Ishikawa (cell line): ENCODE measurements around the gene CCDC69.

Experiments
- CEBPB ChIP-seq: IDR thresholded peaks from 2 replicates; pipeline ENCODE4 v1.6.1; 2012
- CREB1 ChIP-seq: IDR thresholded peaks from 2 replicates; pipeline ENCODE4 v1.6.1; 2012; ENCODE audit warnings: low read depth
- EGR1 ChIP-seq: IDR thresholded peaks from 2 replicates; pipeline ENCODE4 v1.6.1; 2012
- EP300 ChIP-seq: IDR thresholded peaks from 2 replicates; pipeline ENCODE4 v1.6.1; 2012; ENCODE audit warnings: borderline replicate concordance
- FOXM1 ChIP-seq: IDR thresholded peaks from 2 replicates; pipeline ENCODE4 v1.6.1; 2012; ENCODE audit warnings: low read depth, borderline replicate concordance
- NFIC ChIP-seq: IDR thresholded peaks from 2 replicates; pipeline ENCODE4 v1.6.1; 2012
- RAD21 ChIP-seq: IDR thresholded peaks from 2 replicates; pipeline ENCODE4 v1.6.1; 2012; ENCODE audit warnings: low read depth
- TAF1 ChIP-seq: IDR thresholded peaks from 2 replicates; pipeline ENCODE4 v1.6.1; 2012; ENCODE audit warnings: low read depth, mild to moderate bottlenecking
- TCF12 ChIP-seq: IDR thresholded peaks from 2 replicates; pipeline ENCODE4 v1.6.1; 2012; ENCODE audit warnings: low read depth
- TEAD4 ChIP-seq: IDR thresholded peaks from 2 replicates; pipeline ENCODE4 v1.6.1; 2012
- YY1 ChIP-seq: IDR thresholded peaks from 2 replicates; pipeline ENCODE4 v1.6.1; 2012; ENCODE audit warnings: low read depth
- ZBTB7A ChIP-seq: IDR thresholded peaks from 2 replicates; pipeline ENCODE4 v1.6.1; 2012; ENCODE audit warnings: low read depth
- TF ChIP-seq, protein P1 (sequence below): IDR thresholded peaks from 2 replicates; pipeline ENCODE4 v1.6.1; 2012
- TF ChIP-seq, protein P2 (sequence below): IDR thresholded peaks from 2 replicates; pipeline ENCODE4 v1.6.1; 2012
- TF ChIP-seq, protein P3 (sequence below): IDR thresholded peaks from 2 replicates; pipeline ENCODE4 v1.6.1; 2012; ENCODE audit warnings: low read depth, mild to moderate bottlenecking

Gene CCDC69

DNA sequence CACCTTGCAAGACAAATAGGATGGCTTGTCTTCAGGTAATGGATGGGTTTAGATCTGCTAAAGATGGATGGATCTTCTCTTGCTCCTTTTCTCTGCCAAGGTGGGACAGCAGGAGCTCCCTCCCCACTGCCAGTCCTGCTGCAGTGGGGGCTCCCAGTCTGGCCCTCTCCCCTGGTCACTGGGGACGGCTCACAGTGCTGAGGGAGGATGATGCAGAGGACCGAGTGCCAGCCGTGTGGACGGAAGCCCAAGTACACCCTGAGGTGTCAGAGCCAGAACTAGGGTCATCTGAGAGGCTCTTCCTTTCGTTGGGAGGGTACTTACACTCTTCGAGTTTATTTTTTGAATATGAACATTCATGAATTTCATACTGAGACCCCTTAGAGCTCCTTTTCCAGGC is 5.7 kb downstream of the CCDC69 start:
- no peak for TF ChIP-seq RAD21
- no peak for TF ChIP-seq EGR1
- no peak for TF ChIP-seq ZBTB7A
- TF ChIP-seq, protein P1, sequence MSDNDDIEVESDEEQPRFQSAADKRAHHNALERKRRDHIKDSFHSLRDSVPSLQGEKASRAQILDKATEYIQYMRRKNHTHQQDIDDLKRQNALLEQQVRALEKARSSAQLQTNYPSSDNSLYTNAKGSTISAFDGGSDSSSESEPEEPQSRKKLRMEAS: no peak
- no peak for TF ChIP-seq TAF1
- TF ChIP-seq TEAD4: no peak
- no peak for TF ChIP-seq TCF12
- TF ChIP-seq NFIC: no peak

DNA sequence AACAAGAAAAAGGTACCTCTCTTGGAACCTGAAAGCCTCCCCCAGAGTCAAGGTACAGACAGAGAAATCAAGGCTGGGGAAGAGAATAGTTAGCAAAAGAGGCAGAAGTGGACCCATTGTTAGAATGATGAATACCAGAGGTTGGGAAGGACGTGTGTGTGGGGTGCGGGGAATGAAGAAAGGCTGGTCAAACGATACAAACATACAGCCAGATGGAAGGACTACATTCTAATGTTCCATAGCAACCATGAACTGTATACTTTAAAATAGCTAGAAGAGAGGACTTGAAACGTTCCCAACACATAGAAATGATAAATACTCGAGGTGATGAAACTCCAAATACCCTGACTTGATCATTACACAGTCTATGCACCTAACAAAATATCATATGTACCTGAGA is 7.1 kb downstream of the CCDC69 start:
- TF ChIP-seq EGR1: no peak
- no peak for TF ChIP-seq RAD21
- TF ChIP-seq, protein P2, sequence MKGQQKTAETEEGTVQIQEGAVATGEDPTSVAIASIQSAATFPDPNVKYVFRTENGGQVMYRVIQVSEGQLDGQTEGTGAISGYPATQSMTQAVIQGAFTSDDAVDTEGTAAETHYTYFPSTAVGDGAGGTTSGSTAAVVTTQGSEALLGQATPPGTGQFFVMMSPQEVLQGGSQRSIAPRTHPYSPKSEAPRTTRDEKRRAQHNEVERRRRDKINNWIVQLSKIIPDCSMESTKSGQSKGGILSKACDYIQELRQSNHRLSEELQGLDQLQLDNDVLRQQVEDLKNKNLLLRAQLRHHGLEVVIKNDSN: no peak
- no peak for TF ChIP-seq EP300
- no peak for TF ChIP-seq FOXM1
- no peak for TF ChIP-seq CREB1

DNA sequence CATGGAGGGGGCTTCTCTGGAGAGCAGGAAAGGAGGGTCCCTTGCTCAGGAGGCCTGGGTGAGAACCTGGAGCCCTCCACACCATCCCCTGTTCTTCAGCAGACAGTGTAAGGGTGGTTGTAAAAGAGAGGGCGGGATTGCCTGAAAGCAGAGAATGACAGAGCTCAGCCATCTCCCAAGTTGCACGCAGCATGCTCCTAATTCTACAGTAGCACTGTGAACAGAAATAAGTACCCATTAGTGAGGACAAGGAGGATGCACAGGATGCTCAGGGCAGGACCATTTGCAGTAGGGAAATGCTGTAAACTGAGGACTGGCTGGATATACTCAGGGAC is 8.4 kb downstream of the CCDC69 start:
- TF ChIP-seq, protein P3, sequence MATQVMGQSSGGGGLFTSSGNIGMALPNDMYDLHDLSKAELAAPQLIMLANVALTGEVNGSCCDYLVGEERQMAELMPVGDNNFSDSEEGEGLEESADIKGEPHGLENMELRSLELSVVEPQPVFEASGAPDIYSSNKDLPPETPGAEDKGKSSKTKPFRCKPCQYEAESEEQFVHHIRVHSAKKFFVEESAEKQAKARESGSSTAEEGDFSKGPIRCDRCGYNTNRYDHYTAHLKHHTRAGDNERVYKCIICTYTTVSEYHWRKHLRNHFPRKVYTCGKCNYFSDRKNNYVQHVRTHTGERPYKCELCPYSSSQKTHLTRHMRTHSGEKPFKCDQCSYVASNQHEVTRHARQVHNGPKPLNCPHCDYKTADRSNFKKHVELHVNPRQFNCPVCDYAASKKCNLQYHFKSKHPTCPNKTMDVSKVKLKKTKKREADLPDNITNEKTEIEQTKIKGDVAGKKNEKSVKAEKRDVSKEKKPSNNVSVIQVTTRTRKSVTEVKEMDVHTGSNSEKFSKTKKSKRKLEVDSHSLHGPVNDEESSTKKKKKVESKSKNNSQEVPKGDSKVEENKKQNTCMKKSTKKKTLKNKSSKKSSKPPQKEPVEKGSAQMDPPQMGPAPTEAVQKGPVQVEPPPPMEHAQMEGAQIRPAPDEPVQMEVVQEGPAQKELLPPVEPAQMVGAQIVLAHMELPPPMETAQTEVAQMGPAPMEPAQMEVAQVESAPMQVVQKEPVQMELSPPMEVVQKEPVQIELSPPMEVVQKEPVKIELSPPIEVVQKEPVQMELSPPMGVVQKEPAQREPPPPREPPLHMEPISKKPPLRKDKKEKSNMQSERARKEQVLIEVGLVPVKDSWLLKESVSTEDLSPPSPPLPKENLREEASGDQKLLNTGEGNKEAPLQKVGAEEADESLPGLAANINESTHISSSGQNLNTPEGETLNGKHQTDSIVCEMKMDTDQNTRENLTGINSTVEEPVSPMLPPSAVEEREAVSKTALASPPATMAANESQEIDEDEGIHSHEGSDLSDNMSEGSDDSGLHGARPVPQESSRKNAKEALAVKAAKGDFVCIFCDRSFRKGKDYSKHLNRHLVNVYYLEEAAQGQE: no peak
- TF ChIP-seq, protein P1: no peak
- TF ChIP-seq TEAD4 (no peak), YY1 (no peak), EGR1 (no peak), FOXM1 (no peak)
- TF ChIP-seq, protein P2: no peak

DNA sequence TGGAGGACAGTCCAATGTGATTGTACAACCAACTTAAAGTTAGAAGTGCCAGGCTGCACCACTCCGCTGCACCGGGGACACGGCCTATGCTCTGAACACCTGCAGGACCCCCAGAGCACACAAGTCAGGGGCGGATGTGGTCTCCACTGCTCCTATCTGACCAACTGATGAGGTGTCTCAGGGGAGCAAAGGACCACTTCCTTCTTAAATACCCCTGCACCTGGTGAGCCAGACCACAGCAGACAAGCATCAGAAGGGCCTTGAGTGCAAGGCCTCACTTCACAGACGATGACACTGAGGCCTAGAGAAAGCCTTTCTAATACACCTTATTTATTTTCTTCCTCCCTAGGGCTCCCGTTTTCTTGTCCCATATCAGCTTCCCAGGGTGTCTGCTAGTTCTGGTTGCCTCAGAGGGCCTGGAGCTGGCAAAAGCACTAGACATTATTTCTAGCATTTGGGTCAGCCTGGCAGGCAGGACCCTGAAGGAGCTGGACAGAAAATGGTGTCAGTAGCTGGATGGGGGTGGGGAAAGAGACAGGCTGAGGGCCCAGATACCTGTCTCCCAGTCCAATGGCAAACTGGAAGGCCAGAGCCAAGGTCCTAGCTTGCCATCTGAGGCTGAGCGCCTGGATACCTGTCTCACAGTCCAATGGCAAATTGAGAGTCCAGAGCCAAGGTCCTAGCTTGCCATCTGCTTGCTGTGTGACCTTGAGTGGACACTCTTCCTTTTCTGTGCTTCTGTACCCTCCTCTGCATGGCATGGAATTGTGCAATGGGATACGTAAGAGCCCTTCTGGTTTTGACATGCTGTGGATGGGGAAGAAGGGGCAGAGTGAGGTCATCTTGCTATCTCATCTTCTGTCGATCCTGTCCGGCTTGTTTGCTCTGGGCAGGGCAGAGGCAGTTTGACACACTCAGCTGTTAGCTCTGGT is 9.0 kb downstream of the CCDC69 start:
- TF ChIP-seq FOXM1 (no peak), CREB1 (no peak), EP300 (no peak), TAF1 (no peak), YY1 (no peak), EGR1 (no peak)
- TF ChIP-seq, protein P1: no peak
- TF ChIP-seq, protein P2: no peak

DNA sequence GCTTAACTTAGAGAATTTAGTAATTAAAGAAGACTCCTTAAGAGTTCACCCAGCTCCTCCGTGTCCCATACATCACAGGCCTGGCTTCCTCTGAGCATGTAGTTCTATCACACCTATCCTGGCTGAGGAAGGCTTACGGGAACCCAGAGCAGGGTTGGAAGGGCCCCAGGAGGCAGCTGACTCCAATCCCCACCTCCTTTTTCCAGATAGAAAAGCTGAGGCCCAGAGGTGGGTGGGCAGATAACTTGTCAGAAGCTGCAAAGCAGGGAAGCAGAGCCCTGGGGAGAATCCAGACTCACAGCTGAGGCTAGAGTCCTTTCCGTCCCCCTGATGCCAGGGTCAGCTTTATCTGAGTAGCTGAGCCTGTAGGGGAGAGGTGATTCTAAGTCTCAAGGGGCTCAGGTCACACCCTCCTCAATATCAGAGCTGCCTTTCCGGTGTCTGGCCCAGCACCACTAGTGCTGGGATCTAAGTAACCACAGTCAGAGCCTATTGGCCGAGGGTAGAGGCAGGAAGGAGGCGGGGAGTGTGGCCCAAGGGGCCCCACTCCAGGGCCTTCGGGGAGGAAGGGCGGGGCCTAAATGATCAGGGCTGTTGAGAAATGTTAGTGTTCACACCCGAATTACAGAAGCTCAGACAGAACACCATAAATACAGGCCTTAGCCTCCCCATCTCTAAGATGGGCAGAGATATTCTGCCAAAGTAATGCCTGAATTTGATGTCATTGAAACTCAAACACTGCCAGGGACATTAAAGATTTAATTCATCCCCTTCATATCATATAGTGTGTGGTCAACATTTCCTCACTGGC is 9.9 kb downstream of the CCDC69 start:
- TF ChIP-seq CEBPB: 0 out of 2 replicates have a peak, but pooled peaks have one; percentile 11
- no peak for TF ChIP-seq FOXM1
- no peak for TF ChIP-seq RAD21
- TF ChIP-seq NFIC: no peak
- TF ChIP-seq, protein P3: no peak
- TF ChIP-seq EP300: no peak
- no peak for TF ChIP-seq TAF1
- TF ChIP-seq, protein P1: no peak
- no peak for TF ChIP-seq ZBTB7A
